Measurements from ENCODE around the gene COX20.

COX20 gene

DNA sequence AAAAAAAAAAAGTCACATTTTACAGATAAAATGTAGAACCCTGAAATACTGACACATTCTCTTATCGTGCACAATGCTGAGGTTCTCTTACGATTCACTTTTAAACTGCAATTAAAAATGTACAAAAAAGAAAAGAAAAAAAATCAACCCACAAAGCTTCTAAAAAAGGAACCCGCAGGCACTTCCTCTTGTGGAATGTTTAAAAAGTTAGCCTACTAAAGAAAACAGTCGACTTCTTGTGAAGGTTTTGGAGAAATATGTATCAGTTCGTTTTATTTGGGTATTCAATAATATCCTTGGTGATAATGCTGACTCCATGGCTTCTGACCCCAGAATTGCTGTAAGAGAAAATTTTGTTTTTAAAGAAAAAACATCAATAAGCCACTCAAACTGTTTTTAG lies 18.7 kb downstream of the COX20 start:
- no peak for DNase-seq

DNA sequence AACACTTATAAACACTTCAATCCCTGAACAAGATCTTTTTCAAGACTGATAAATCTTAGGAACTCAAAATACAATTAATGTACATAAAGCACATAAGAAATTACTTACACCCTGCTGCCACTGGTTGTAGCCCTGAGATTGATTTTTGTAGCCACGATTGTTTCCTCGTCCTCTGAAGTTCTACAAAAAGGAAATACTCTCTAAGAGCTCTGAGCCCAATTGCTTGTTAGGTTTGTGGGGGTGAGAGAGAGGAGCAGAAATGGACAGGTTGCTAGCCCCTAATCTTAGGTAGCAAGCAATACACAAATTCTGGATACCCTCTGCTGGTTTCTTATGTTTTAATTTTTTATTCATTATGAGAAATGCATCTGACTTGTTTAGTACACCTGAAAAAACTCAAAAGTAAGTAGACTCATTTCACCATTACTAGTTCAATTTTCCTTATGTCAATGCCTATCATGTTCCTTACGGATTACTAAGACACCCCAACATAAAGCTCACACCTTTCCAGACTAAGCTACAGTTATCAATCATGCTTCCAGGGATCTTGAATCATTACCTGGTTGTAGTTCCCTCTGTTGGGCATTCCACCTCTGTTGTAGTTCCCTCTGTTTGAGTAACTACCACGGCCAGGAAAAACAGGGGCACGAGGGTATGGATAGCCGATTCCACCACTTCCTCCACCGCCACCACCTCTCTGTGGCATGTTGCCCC lies 19.6 kb downstream of the COX20 start:
- no peak for DNase-seq

DNA sequence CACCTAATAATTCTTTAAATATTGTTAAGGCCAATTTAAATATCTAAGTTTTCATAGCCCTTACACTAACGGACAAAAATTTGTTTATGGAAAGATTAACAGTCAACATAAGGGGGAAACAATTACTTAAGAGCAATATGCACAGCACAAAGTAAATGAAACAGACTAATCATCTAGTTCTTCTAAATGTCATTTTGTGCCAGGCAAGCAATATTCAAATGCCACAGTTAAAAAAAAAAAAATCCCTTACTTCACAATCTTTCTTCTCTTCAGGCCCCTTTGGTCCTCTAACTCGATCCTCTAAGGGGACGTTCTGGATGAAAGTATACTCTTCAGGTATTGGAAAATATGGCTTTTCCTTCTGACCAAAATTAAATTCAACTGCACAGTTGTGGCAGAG lies 22.3 kb downstream of the COX20 start:
- DNase-seq: no peak

- DNase-seq: no peak
These were observed 22.9 kb downstream of the COX20 start for GRCh38 chr1:244858357-244858756.

DNA sequence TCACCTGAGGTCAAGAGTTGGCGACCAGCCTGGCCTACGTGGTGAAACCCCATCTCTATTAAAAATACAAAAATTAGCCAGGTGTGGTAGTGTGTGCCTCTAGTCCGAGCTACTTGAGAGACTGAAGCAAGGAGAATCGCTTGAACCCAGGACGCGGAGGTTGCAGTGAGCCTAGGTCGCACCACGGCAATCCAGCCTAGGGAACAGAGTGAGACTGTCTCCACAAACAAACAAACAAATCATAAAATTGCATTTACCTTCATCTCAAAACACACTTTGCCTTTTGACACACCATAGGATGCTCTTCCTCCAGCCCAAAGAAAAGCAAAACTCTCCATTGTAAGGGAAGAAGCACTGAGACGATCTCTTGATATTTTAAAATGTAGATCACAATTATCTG lies 24.6 kb downstream of the COX20 start:
- no peak for DNase-seq

DNA sequence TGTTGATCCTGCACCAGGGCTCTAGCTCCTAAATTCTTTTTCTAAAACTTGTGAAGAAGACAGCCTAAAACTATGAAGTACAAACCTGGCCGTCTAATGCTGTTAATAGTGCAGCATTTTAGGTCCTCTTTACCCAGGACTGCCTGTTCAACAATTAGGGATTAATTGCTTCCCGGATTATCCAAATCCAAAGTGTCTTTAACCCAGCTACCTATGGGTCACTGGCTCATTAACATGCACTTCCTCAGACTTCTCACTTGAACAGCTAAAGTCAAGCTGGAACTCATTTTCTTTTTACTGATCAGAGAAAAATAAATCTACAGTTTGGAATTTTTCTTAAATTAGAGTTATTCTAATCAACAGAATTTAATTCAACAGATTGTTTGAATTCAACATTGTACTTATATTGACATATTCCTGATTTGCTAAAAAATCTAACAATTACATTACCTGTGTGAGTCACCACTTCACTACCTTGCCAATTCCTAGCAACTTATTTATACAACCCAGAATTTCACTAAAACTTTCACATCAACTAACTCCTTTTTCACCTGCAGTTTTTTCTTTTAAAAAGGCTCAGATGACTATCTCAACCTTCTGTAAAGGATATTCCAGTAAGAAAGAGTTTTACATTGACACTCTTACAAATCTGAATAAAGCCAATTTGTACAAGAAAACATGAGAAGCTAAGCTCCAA lies 25.6 kb downstream of the COX20 start:
- no peak for DNase-seq

- DNase-seq: no peak
These were observed 26.2 kb downstream of the COX20 start for GRCh38 chr1:244861683-244862082.

- DNase-seq: no peak
These were observed 26.9 kb downstream of the COX20 start for GRCh38 chr1:244862354-244862698.

- DNase-seq: peak; percentile 98
These were observed 27.4 kb downstream of the COX20 start for GRCh38 chr1:244862699-244863490.

DNA sequence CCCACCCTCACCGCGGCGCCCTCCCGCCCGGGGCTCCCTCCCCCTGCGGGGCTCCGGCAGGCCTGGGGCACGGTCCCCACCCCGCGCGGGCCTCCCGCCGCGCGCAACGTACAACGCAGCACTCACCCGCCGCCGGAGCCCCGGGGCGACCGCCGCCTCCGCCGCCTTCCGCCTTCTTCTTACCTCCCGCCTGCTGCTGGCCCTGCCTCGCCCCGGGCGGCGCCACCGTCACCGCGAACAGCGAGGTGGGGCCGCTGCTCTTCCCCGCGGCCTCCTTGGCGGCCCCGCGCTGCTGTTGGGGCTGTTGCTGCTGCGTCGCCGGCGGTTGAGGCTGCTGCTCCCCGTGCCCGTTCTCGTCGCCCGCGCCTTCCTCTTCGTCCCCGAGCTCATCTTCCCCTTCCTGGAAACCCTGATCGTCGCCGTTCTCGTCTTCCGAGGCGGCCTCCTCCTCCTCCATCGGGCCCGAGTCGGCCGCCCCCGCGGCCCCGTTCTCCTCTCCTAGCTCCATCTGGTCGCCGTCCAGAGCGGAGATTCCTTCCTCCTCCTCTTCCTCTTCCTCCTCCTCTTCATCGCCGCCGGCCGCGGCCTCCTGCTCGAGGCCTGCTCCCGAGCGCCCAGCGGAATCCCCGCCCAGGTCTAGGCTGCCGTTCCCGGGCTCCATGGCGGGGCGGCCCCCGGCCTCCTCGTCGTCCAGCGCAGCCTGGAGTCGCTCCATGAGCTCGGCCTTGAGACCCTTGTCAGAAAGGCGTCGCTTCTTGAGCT lies 28.2 kb downstream of the COX20 start:
- DNase-seq: no peak

DNA sequence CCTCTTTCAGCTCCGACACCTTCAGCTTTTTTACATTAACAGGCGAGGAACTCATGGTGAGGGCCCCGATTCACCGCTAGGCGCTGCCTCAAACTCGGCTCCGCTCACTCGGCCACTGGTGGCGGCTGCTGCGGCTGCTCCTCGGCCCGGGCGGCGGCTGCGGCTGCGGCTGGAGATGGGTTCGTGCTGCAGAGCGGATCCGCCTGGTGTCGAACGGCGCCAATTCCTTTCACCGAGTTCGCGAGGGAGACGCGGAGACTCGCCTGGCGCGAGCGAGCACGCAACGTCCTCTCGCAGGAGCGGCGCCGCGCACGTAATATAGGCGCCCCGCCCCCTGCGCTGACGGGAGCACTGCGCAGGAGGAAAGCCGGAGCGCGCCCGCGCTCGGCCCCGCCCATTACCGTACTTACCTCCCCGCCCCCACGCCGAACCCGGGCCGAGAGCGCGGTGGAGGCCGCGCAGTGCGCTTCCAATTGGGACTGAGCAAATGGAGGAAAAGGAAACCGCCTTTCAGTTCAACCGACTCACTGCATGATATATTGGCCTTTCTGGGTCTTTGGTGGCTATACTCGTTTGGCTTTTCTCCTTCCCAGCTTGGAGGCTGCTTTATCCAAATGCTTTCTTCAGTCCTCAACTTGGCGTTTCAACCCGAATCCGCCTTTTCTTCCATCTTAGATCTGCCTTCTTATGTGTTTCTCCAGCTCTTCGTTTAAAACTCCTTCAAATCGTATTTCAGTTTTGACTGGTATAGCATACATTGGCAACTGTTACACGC lies 29.0 kb downstream of the COX20 start, which contains the start of gene HNRNPU:
HNRNPU (minus strand) TSS at position 291 of the 775 bp plus-strand sequence; CDS start at position 55, 236 bp downstream.
- DNase-seq: peak; percentile 93

GRCh38 chr1:244865028-244865371 lies 29.5 kb downstream of the COX20 start:
- DNase-seq: no peak

DNA sequence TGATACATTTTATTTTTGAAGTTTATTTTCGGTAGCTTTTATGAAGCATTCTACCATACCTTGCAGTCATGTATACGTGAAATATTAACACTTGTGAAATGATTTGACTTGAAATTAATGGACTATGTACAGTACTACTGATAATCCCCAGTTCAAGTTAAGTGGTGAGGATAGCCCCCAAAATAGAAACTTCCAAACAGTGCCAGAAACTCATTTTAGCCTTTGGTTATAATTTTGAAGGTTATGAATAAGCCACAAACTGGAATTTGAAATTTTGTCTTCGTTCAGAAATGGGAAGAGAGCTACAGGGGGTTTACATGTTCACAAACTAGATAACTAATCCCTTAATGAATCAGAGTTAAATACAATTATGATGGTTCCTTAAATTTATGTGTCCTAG lies 30.4 kb downstream of the COX20 start:
- DNase-seq: no peak

DNA sequence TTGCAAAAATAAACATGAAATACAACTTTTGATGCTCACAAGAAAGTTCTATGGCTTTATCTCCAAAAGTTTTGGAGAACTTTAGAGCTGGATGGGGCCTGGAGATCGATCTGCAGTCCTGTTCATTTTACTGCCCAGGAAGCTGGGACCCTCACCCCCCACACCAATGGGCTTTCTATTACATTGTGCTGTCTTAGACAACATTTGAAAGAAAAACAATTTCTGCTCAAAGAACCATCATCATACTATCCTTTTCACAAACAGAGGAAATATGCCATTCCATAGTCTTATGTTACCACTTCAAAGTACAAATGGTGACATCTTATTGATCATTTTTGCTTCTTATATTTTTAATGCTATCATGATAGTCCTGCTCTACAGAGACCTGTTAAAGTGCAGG lies 30.9 kb downstream of the COX20 start:
- no peak for DNase-seq

GRCh38 chr1:244868484-244869363 lies 33.3 kb downstream of the COX20 start:
- DNase-seq: no peak

- DNase-seq: no peak
These were observed 33.9 kb downstream of the COX20 start for GRCh38 chr1:244869364-244869827.

DNA sequence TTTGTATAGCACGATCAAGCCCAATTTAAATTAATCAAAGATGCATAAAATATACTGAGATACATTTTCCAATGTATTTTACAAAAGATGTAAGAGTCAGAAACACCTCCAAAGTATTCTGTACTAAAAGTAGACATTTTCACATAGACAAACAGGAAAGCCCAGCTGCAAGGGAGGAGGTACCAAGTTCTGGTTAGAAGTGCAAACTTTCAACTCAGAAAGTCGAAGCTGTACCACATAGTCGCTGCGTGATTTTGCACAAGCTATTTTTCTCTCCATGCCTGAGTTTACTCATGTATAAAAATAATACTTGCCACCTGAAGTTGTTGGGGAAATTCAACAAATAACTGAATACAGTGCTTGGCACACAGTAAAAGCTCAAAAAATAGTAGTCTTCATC lies 34.5 kb downstream of the COX20 start:
- no peak for DNase-seq

DNA sequence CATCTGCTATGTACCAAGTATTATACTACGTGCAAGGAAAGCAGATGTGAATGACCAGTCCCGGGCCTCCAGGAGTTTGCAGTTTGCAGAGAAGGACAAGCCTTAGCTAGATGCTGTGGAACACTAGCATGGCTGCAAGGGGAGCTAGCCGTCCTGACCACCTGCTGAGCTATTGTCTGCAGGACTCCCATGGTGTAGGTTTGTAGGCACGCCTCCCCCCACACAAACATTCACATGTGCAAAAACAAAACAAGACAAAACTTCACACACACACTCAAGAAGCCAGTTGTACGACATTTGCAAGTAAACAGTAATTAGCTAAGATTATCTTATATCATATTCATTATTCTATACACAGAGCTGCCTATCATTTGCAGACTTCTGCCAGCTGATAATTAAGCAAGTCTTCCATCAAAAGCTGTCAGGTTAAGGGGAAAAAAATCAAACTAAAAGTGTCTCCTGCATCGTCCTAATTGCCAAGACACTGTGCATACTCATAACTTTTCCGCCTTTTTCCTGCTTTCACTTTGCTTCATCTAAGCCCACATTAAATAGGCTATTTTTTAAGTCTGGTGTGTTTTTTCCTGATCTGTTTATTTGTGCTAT lies 39.6 kb downstream of the COX20 start:
- no peak for DNase-seq

- DNase-seq: no peak
These were observed 40.9 kb downstream of the COX20 start for GRCh38 chr1:244876228-244876910.

DNA sequence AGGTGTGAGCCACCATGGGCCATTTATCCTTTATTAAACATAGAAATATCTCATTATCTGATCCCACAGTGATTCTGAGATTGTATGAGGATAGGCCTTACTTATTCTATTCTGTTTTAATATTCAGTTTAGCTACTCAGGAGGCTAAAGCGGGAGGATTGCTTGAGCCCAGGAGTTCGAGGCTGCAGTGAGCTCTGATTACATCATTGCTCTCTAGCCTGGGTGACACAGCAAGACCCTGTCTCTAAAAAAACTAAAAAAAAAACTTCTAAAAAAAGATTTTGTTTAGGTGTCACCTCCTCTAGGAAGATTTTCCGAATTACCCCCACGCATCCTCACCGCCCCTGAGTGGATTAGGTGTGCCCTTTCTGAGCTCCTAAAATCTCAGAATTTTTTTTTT lies 43.2 kb downstream of the COX20 start:
- DNase-seq: no peak
